RWPE2 (cell line): ENCODE measurements around the gene XPNPEP1.

Experiments
- ATAC-seq: fragments of 200-7000 bp; cut with Tn5 transposase; 3 replicates; pipeline ENCODE4 v1.9.1; 2021; ENCODE audit warnings: low read depth
- DNase-seq: peaks from one replicate; pipeline ENCODE4 v3.0.0-alpha.2; 2020; ENCODE audit warnings: low spot score
- H3K27ac ChIP-seq: fragments of 450-650 bp; 2 replicates; pipeline ENCODE4 v1.5.1; 2017; ENCODE audit warnings: mild to moderate bottlenecking; ENCODE audit not compliant: poor library complexity, severe bottlenecking
- H3K27me3 ChIP-seq: fragments of 250-450 bp; sonication (Bioruptor Pico); 2 replicates; pipeline ENCODE4 v1.5.1; 2021; ENCODE audit warnings: mild to moderate bottlenecking, moderate library complexity; ENCODE audit not compliant: insufficient read depth, poor library complexity, severe bottlenecking
- H3K36me3 ChIP-seq: fragments of 250-450 bp; sonication (Bioruptor Pico); 2 replicates; pipeline ENCODE4 v1.5.1; 2020; ENCODE audit warnings: low read depth, mild to moderate bottlenecking, moderate library complexity
- H3K4me1 ChIP-seq: fragments of 250-450 bp; sonication (Bioruptor Pico); 2 replicates; pipeline ENCODE4 v1.5.1; 2021; ENCODE audit warnings: mild to moderate bottlenecking, moderate library complexity; ENCODE audit not compliant: insufficient read depth, poor library complexity, severe bottlenecking
- H3K4me3 ChIP-seq: fragments of 250-450 bp; sonication (Bioruptor Pico); 2 replicates; pipeline ENCODE4 v1.5.1; 2021; ENCODE audit warnings: mild to moderate bottlenecking, moderate library complexity; ENCODE audit not compliant: severe bottlenecking
- H3K9me3 ChIP-seq: fragments of 250-450 bp; sonication (Bioruptor Pico); 2 replicates; pipeline ENCODE4 v1.5.1; 2021; ENCODE audit warnings: mild to moderate bottlenecking, moderate library complexity; ENCODE audit not compliant: severe bottlenecking
- TF ChIP-seq, protein P1 (sequence below): fragments of 450-650 bp; IDR thresholded peaks from one replicate; pipeline ENCODE4 v1.5.1; 2017; ENCODE audit warnings: mild to moderate bottlenecking, moderate library complexity; ENCODE audit not compliant: poor library complexity, severe bottlenecking

Gene XPNPEP1

DNA sequence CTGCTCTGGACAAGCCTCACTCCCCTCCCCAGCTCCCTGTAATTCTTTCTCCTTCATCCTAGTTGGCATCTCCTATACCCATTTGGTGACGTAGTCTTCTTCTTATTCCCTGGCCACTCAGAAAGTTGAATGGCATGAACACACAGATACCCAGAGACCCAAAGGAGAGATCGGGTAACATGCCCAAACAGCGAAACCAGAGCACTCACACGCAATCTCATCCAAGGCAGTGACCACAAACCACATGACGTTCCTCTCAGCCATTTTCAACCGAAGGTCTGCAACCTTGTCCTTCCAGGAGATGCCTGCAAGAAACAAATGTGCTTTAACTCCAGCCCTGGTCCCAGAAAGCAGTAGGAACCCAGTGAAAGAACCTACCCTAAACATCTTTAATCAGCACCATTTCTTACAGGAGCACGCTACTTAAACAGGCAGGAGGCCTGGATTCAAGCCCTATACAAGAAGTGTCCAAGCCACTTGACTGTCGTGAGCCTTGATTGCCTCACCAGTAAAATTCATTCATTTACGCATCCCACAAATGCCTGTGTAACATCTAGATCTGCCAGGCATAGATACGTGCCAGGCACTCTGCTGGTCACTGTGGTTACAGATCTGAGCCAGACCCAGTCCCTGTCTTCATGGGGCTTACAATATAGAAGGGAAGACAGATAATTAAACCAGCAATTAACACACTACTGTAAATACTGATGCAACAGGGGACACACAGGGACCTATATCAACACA, 37.1 kb downstream of the XPNPEP1 start:
- H3K4me3 ChIP-seq, result no peak overlapping the region
- TF ChIP-seq, protein P1, sequence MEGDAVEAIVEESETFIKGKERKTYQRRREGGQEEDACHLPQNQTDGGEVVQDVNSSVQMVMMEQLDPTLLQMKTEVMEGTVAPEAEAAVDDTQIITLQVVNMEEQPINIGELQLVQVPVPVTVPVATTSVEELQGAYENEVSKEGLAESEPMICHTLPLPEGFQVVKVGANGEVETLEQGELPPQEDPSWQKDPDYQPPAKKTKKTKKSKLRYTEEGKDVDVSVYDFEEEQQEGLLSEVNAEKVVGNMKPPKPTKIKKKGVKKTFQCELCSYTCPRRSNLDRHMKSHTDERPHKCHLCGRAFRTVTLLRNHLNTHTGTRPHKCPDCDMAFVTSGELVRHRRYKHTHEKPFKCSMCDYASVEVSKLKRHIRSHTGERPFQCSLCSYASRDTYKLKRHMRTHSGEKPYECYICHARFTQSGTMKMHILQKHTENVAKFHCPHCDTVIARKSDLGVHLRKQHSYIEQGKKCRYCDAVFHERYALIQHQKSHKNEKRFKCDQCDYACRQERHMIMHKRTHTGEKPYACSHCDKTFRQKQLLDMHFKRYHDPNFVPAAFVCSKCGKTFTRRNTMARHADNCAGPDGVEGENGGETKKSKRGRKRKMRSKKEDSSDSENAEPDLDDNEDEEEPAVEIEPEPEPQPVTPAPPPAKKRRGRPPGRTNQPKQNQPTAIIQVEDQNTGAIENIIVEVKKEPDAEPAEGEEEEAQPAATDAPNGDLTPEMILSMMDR, result no peak
- DNase-seq, result no peak
- H3K27ac ChIP-seq, result no peak overlapping the region
- H3K36me3 ChIP-seq, result peaks cover 65% of the 10 kb centered on the region
- H3K27me3 ChIP-seq, result no peaks in the 10 kb centered on the region
- no peak for ATAC-seq
- peaks cover 2% of the 10 kb centered on the region for H3K4me1 ChIP-seq
- no peaks in the 10 kb centered on the region for H3K9me3 ChIP-seq

DNA sequence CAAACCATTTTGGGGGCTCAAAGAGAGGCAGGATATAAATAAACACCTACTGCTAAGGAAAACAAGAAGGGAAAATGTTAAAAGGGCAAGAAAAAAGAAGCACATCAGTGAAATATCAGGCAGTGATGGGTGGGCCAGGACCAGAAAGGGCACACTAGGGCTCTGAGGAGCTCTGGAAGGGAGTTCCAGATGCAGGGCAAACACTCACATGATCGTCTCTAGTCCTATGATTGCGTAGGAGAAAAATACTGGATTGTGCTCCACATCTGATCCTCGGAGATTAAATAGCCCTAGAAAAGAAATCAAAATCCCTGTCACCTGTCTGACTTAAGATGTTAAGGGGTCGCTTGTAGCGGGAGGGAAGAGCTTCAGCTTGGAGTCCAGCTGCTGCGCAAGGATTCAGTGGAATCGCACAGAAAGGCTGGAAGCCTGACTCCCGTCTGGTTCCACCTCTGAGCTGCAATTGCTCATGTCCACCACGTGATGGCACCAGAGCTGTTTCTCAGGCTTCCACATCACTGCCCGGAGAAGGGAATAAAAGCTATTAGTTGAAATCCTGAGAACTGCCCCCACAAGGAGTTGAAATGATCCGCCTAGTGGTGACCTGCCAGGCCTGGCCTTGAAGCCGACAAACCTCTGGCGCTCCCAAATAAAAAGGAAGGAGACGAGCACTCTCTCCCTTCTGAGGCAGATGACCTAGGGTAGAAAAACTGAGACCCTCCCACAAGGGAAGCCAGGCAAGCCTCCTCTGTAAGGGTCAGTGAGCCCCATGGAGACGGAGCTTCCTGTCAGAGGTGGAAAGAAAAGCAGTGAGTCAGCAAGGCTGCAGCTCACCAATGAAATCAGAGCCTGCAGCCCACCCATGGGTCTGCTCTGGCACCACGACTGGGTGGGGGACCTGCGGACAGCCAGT, 39.2 kb downstream of the XPNPEP1 start:
- Histone ChIP-seq H3K36me3 (peaks cover 63% of the 10 kb centered on the region), H3K4me1 (no peaks in the 10 kb centered on the region), H3K4me3 (no peak overlapping the region), H3K27ac (no peak overlapping the region), H3K9me3 (no peaks in the 10 kb centered on the region), H3K27me3 (no peaks in the 10 kb centered on the region)
- TF ChIP-seq, protein P1, result peak; percentile 95
- ATAC-seq (peak; percentile 91), DNase-seq (no peak)

DNA sequence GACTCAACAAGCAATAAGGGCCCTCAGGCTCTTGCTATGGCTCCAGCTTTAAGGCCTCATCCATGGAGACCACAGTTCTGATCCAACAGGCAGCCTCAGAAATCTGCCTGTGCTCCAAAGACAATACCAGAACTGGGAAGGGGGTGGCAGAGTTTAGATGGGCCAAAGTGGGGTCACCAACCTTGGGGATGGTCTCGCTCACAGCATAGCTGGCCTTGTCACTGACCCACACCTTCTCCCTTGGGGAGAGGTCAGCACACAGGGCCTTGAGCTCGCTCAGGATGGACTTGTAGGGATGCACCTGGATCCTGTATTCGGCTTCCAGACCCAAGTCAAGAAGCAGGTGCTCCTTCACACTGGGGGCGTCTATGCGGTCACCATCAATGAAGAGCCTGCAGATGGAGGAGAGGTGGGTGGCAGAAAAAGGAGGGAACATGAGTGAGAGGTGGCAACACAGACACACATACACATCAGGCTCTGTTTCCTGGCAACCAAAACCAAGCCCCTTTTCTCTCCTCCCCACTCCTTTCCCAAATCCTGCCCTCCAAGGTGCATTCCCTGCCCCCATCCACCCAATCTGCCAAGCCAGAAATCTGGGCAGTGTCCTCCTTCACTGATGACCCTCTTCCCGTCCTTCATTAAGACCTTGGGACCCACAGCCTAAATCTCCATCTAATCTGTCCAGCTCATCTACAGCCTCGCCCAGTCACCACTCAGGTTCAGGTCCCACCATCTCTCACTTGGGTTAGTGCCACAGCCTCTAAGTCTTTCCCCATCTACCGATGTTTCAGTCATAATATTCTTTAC, 40.9 kb downstream of the XPNPEP1 start:
- no peak overlapping the region for H3K27ac ChIP-seq

DNA sequence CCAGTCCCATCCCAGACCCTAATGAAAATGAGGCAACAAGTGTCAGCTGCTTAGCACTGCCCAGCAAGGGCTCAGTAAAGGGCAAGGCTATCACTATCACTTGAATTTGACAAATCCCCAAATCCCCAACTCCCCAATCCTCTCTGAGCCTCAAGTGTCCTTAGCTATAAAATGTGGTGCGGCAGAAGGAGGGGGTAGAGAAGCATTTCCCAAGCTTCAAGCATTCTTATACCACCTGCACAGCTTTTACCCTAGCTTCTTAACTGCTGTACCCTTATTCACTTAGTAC, 41.6 kb downstream of the XPNPEP1 start:
- DNase-seq (no peak), ATAC-seq (no peak)
- TF ChIP-seq, protein P1, result no peak
- no peaks in the 10 kb centered on the region for H3K27me3 ChIP-seq
- no peak overlapping the region for H3K27ac ChIP-seq
- peaks cover 73% of the 10 kb centered on the region for H3K36me3 ChIP-seq
- no peak overlapping the region for H3K4me3 ChIP-seq
- no peaks in the 10 kb centered on the region for H3K4me1 ChIP-seq
- no peaks in the 10 kb centered on the region for H3K9me3 ChIP-seq

More for the DNA sequence above, 40.9 kb downstream of the XPNPEP1 start:
- Histone ChIP-seq H3K4me1 (no peaks in the 10 kb centered on the region), H3K9me3 (no peaks in the 10 kb centered on the region), H3K36me3 (peaks cover 69% of the 10 kb centered on the region), H3K27me3 (no peaks in the 10 kb centered on the region), H3K4me3 (no peak overlapping the region)
- no peak for ATAC-seq
- DNase-seq, result no peak
- TF ChIP-seq, protein P1, result no peak
